ENCODE data around the gene RPH3AL. TPM values are rescaled to one million over a fixed set of nuclear protein-coding genes. Genes with fewer than 3 reads are reported as not detected.
A peak's percentile ranks its signal among the peaks of the same experiment; 100 is the strongest.

Gene RPH3AL
- total RNA-seq, 1 donor from 2014 or later: 6.0 TPM

GRCh38 chr17:383771-384621, 31.4 kb upstream of the RPH3AL start:
- Mint-ChIP-seq H3K4me1 (peaks cover 18% of the 10 kb centered on the region), H3K27me3 (peaks cover 21% of the 10 kb centered on the region), H3K9me3 (no peaks in the 10 kb centered on the region), H3K27ac (no peak overlapping the region), H3K4me3 (peak overlapping the region; percentile 71), H3K36me3 (ENCODE audit: low read depth) (no peaks in the 10 kb centered on the region)
- ATAC-seq (ENCODE audit: low read depth): no peak
- no peak for DNase-seq
- TF ChIP-seq, protein P1, sequence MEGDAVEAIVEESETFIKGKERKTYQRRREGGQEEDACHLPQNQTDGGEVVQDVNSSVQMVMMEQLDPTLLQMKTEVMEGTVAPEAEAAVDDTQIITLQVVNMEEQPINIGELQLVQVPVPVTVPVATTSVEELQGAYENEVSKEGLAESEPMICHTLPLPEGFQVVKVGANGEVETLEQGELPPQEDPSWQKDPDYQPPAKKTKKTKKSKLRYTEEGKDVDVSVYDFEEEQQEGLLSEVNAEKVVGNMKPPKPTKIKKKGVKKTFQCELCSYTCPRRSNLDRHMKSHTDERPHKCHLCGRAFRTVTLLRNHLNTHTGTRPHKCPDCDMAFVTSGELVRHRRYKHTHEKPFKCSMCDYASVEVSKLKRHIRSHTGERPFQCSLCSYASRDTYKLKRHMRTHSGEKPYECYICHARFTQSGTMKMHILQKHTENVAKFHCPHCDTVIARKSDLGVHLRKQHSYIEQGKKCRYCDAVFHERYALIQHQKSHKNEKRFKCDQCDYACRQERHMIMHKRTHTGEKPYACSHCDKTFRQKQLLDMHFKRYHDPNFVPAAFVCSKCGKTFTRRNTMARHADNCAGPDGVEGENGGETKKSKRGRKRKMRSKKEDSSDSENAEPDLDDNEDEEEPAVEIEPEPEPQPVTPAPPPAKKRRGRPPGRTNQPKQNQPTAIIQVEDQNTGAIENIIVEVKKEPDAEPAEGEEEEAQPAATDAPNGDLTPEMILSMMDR (IDR thresholded peaks at IDR 0.05): no peak
- intact Hi-C loops (cut with micrococcal nuclease): no loop called here
- POLR2A ChIA-PET: interaction anchor here (0.6 kb wide), 1 partner anchor 46 kb away, joined by 3 read pairs; no protein-coding TSS in a partner anchor
- CTCF ChIA-PET: no interaction called here

- no peak for ATAC-seq (ENCODE audit: low read depth)
- no peak overlapping the region for H3K27ac Mint-ChIP-seq
- peaks cover 17% of the 10 kb centered on the region for H3K27me3 Mint-ChIP-seq
- no peaks in the 10 kb centered on the region for H3K9me3 Mint-ChIP-seq
- peak overlapping the region; percentile 71 for H3K4me3 Mint-ChIP-seq
- no peak for DNase-seq
- ChIA-PET CTCF (no interaction called here), POLR2A (no interaction called here)
- TF ChIP-seq, protein P1 (IDR thresholded peaks at IDR 0.05): no peak
- intact Hi-C loops (cut with micrococcal nuclease): no loop called here
- H3K4me1 Mint-ChIP-seq: peaks cover 18% of the 10 kb centered on the region
- H3K36me3 Mint-ChIP-seq (ENCODE audit: low read depth): no peaks in the 10 kb centered on the region
Measured at GRCh38 chr17:382644-383533, 30.3 kb upstream of the RPH3AL start.

- H3K9me3 Mint-ChIP-seq: no peaks in the 10 kb centered on the region
- CTCF ChIA-PET: no interaction called here
- H3K4me1 Mint-ChIP-seq: peaks cover 18% of the 10 kb centered on the region
- TF ChIP-seq, protein P1 (IDR thresholded peaks at IDR 0.05): no peak
- no peak overlapping the region for H3K4me3 Mint-ChIP-seq
- H3K36me3 Mint-ChIP-seq (ENCODE audit: low read depth): no peaks in the 10 kb centered on the region
- intact Hi-C loops (cut with micrococcal nuclease): no loop called here
- POLR2A ChIA-PET: no interaction called here
- H3K27me3 Mint-ChIP-seq: peaks cover 13% of the 10 kb centered on the region
- H3K27ac Mint-ChIP-seq: no peak overlapping the region
- DNase-seq (no peak), ATAC-seq (ENCODE audit: low read depth) (no peak)
Measured at GRCh38 chr17:381941-382643, 29.5 kb upstream of the RPH3AL start.

DNA sequence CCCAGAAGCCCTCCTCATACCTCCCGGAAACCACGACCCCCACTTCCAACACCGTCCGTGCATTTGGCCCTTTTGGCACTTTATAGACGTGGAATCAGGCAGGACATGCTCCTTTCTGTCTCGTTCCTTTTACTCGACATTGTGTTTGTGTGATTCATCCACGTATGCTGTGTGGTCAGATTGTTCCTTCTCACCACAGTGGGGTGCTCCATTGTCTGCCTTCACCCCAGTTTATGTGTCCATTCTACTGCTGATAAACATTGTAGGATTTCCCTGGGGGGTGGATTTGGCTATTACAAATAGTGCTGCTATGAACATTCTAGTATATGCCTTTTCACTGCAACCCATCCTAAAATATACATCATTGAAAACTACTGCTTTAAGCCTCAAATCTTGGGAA, 28.9 kb upstream of the RPH3AL start:
- H3K4me3 Mint-ChIP-seq: no peak overlapping the region
- ChIA-PET CTCF (no interaction called here), POLR2A (no interaction called here)
- peaks cover 15% of the 10 kb centered on the region for H3K4me1 Mint-ChIP-seq
- no peak for ATAC-seq (ENCODE audit: low read depth)
- TF ChIP-seq, protein P1 (IDR thresholded peaks at IDR 0.05): no peak
- H3K9me3 Mint-ChIP-seq: no peaks in the 10 kb centered on the region
- intact Hi-C loops (cut with micrococcal nuclease): no loop called here
- H3K27me3 Mint-ChIP-seq: peaks cover 8% of the 10 kb centered on the region
- no peak for DNase-seq
- H3K27ac Mint-ChIP-seq: no peak overlapping the region
- H3K36me3 Mint-ChIP-seq (ENCODE audit: low read depth): no peaks in the 10 kb centered on the region

All from activated B cell treated with CpG ODN at 0.5 μM for 24 hours (primary cell).